ENCODE results near the gene C3orf20.

DNA sequence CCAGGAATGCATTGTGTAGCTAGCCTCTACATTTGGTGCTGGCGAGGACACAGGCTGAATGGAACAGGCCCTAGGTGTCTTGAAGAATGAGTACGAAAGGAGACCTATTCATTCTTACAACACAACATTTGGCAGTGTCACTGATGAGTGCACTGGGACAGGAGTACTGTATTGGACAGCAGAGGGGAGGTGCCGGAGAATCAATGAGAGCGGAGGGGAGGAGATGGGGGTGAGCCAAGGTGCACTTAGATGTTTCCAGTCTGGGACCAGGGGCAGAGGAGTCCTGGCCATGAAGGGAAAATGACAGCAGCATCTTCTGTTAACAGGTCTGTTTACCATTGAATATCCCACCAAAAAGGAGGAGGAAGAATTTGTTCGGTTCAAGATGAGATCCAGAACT is 53.2 kb downstream of the C3orf20 start:
- TF ChIP-seq POLR2AphosphoS5 (IDR thresholded peaks at IDR 0.05): no peak
- TF ChIP-seq, protein P1, sequence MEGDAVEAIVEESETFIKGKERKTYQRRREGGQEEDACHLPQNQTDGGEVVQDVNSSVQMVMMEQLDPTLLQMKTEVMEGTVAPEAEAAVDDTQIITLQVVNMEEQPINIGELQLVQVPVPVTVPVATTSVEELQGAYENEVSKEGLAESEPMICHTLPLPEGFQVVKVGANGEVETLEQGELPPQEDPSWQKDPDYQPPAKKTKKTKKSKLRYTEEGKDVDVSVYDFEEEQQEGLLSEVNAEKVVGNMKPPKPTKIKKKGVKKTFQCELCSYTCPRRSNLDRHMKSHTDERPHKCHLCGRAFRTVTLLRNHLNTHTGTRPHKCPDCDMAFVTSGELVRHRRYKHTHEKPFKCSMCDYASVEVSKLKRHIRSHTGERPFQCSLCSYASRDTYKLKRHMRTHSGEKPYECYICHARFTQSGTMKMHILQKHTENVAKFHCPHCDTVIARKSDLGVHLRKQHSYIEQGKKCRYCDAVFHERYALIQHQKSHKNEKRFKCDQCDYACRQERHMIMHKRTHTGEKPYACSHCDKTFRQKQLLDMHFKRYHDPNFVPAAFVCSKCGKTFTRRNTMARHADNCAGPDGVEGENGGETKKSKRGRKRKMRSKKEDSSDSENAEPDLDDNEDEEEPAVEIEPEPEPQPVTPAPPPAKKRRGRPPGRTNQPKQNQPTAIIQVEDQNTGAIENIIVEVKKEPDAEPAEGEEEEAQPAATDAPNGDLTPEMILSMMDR (IDR thresholded peaks at IDR 0.05): no peak
